Measurements from ENCODE around the gene TRIM47.
"Not testable (repeated sequence)": the region's sequence is repeated elsewhere in the genome, so short reads cannot be mapped to it uniquely, and the experiment has no call there.

The TRIM47 gene

DNA sequence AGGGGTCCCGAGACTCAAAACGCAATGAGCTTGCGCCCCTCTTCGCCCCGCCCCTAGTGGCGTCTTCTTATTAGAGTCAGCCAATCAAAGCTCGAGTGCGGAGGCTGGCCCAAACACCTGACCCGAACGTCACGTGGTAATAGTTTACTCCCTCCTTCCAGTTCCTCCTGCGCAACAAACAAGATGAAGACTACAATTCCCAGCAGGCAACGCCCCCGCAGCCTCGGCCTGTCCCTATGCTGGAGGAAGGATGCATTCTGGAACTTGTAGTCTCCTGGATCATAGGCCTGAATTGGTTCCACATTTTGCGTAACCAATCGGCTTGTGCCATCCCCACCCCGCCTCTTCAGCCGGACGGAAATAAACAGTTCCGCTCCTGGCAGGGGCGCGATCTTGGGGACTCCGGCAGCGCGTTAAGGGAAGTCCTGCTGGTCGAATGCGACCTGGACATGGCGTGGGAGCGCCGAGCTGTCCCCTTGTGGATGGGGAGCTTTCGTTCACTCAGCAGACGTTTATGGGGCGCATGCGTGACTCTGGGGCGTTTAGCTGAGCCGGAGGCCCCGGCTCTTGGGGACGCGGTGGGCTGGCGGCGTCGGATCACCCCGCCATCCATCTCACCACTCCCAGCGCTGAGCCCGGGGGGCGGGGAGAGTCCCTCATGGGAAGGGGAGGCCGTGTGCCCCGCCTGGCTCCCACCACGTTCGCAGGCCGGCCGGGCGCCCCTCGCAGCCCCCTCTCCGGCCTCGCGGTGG lies 22.9 kb downstream of the TRIM47 start, which contains the start of gene WBP2:
Gene WBP2 (minus strand): TSS at position 26 of the 752 bp plus-strand sequence. CDS start 38 bp downstream, outside the sequence.
- peaks cover 0 to 2% (median 0%) of the 10 kb centered on the region in 5 donors for H3K27me3 ChIP-seq (ENCODE audit: control insufficient read depth in 5 of 5, insufficient read depth in 4 of 5, low read length in 5 of 5)
- H3K36me3 ChIP-seq (ENCODE audit: control insufficient read depth in 5 of 5, insufficient read depth in 5 of 5, low read length in 5 of 5) = peaks cover 0 to 13% (median 11%) of the 10 kb centered on the region in 5 donors
- peak within 1 kb of the TSS; percentile 94 for H3K27ac ChIP-seq (ENCODE audit: low read depth, low read length)
- H3K9ac ChIP-seq (ENCODE audit: low read length in 5 of 5) = peak within 1 kb of the TSS; percentile 68 to 96 (median 93)
- H3K9me3 ChIP-seq (ENCODE audit: control insufficient read depth in 5 of 5, low read length in 5 of 5) = no peaks in the 10 kb centered on the region
- H3K4me1 ChIP-seq (ENCODE audit: control insufficient read depth in 5 of 5, insufficient read depth in 5 of 5, low read length in 5 of 5) = peaks cover 13 to 50% (median 39%) of the 10 kb centered on the region in 5 donors
- H3K4me3 ChIP-seq (ENCODE audit: low read depth in 1 of 5, low read length in 5 of 5) = peak within 1 kb of the TSS; percentile 73 to 89 (median 86)

GRCh38 chr17:75854881-75855309 lies 23.5 kb downstream of the TRIM47 start:
- Histone ChIP-seq H3K4me1 (ENCODE audit: control insufficient read depth in 5 of 5, insufficient read depth in 5 of 5, low read length in 5 of 5) (peaks cover 15 to 54% (median 42%) of the 10 kb centered on the region in 5 donors), H3K36me3 (ENCODE audit: control insufficient read depth in 5 of 5, insufficient read depth in 5 of 5, low read length in 5 of 5) (peaks cover 0 to 17% (median 14%) of the 10 kb centered on the region in 5 donors), H3K9me3 (ENCODE audit: control insufficient read depth in 5 of 5, low read length in 5 of 5) (no peaks in the 10 kb centered on the region), H3K4me3 (ENCODE audit: low read depth in 1 of 5, low read length in 5 of 5) (peak overlapping the region; percentile 73 to 89 (median 86)), H3K27ac (ENCODE audit: low read depth, low read length) (peak overlapping the region; percentile 94), H3K27me3 (ENCODE audit: control insufficient read depth in 5 of 5, insufficient read depth in 4 of 5, low read length in 5 of 5) (peaks cover 0 to 2% (median 0%) of the 10 kb centered on the region in 5 donors), H3K9ac (ENCODE audit: low read length in 5 of 5) (peak overlapping the region; percentile 68 to 96 (median 90))

- peaks cover 0 to 24% (median 21%) of the 10 kb centered on the region in 5 donors for H3K36me3 ChIP-seq (ENCODE audit: control insufficient read depth in 5 of 5, insufficient read depth in 5 of 5, low read length in 5 of 5)
- peak overlapping the region; percentile 94 for H3K27ac ChIP-seq (ENCODE audit: low read depth, low read length)
- H3K4me3 ChIP-seq (ENCODE audit: low read depth in 1 of 5, low read length in 5 of 5) = peak overlapping the region; percentile 73 to 89 (median 86)
- H3K9me3 ChIP-seq (ENCODE audit: control insufficient read depth in 5 of 5, low read length in 5 of 5) = no peaks in the 10 kb centered on the region
- peaks cover 0 to 2% (median 0%) of the 10 kb centered on the region in 5 donors for H3K27me3 ChIP-seq (ENCODE audit: control insufficient read depth in 5 of 5, insufficient read depth in 4 of 5, low read length in 5 of 5)
- H3K4me1 ChIP-seq (ENCODE audit: control insufficient read depth in 5 of 5, insufficient read depth in 5 of 5, low read length in 5 of 5) = peaks cover 21 to 61% (median 49%) of the 10 kb centered on the region in 5 donors
- H3K9ac ChIP-seq (ENCODE audit: low read length in 5 of 5) = peak overlapping the region; percentile 68 to 96 (median 90)
These were observed 24.2 kb downstream of the TRIM47 start for GRCh38 chr17:75854101-75854748.

GRCh38 chr17:75853433-75853832 lies 24.9 kb downstream of the TRIM47 start:
- H3K36me3 ChIP-seq (ENCODE audit: control insufficient read depth in 5 of 5, insufficient read depth in 5 of 5, low read length in 5 of 5) = peaks cover 0 to 32% (median 28%) of the 10 kb centered on the region in 5 donors
- H3K9ac ChIP-seq (ENCODE audit: low read length in 5 of 5) = peak overlapping the region; percentile 7 to 71 (median 51)
- no peak overlapping the region for H3K4me3 ChIP-seq (ENCODE audit: low read depth in 1 of 5, low read length in 5 of 5)
- H3K9me3 ChIP-seq (ENCODE audit: control insufficient read depth in 5 of 5, low read length in 5 of 5) = no peaks in the 10 kb centered on the region
- peaks cover 23 to 62% (median 57%) of the 10 kb centered on the region in 5 donors for H3K4me1 ChIP-seq (ENCODE audit: control insufficient read depth in 5 of 5, insufficient read depth in 5 of 5, low read length in 5 of 5)
- H3K27ac ChIP-seq (ENCODE audit: low read depth, low read length) = peak overlapping the region; percentile 94
- peaks cover 0 to 2% (median 0%) of the 10 kb centered on the region in 5 donors for H3K27me3 ChIP-seq (ENCODE audit: control insufficient read depth in 5 of 5, insufficient read depth in 4 of 5, low read length in 5 of 5)

DNA sequence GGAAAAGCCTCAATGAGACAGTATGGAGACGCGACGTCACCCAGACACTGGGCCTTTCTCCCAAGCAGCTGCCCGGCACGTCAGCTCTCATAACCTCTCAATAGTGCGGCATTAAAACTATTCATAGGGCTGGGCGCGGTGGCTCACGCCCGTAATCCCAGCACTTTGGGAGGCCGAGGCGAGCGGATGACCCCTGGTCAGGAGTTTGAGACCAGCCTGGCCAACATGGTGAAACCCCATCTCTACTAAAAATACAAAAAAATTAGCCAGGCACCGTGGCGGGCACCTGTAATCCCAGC lies 26.7 kb downstream of the TRIM47 start:
- Histone ChIP-seq H3K9ac (ENCODE audit: low read length in 5 of 5) (peak overlapping the region in 2 of 5 donors; percentile 10 to 22), H3K27ac (ENCODE audit: low read depth, low read length) (peak overlapping the region; percentile 94), H3K36me3 (ENCODE audit: control insufficient read depth in 5 of 5, insufficient read depth in 5 of 5, low read length in 5 of 5) (peaks cover 0 to 50% (median 46%) of the 10 kb centered on the region in 5 donors), H3K4me1 (ENCODE audit: control insufficient read depth in 5 of 5, insufficient read depth in 5 of 5, low read length in 5 of 5) (peaks cover 27 to 74% (median 68%) of the 10 kb centered on the region in 5 donors)
- H3K27me3 ChIP-seq (ENCODE audit: control insufficient read depth in 5 of 5, insufficient read depth in 4 of 5, low read length in 5 of 5); H3K4me3 ChIP-seq (ENCODE audit: low read depth in 1 of 5, low read length in 5 of 5); H3K9me3 ChIP-seq (ENCODE audit: control insufficient read depth in 5 of 5, low read length in 5 of 5): not testable (repeated sequence)

DNA sequence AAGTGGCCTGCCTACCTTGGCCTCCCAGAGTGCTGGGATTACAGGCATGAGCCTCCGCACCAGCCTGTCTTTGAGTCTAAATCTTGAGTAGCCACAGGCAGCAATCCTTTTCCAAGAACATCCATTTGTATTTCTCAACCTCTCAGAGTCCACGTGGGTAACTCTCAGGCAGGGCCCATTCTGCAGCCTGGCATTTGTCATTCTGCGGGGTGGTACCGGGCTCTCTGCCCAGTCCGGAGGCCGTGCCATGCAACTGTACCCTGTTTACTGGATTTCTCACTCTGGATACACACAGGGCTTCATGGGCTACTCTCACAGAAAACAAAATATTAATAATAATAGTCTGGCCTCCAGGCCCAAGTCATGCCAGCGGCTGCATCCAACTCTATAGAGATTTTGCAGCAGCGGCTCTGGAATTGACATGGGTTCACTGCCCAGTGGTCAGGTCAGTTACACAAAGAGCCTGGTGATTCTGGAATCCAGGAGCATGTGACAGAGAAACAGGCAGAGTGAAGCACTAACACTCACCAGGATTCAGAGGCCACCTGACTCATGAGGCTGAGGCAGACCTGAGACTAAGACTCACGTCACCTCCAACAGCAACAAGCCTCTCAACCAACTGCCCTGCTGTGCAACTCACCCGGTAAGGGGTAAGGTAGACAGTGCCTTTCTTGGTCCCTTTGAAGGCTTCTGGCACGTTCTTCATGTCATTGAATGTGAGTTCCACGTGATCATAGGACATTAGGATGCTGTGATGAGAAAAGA lies 27.3 kb downstream of the TRIM47 start:
- Histone ChIP-seq H3K9ac (ENCODE audit: low read length in 5 of 5) (peak overlapping the region in 2 of 5 donors; percentile 10 to 22), H3K36me3 (ENCODE audit: control insufficient read depth in 5 of 5, insufficient read depth in 5 of 5, low read length in 5 of 5) (peaks cover 0 to 54% (median 50%) of the 10 kb centered on the region in 5 donors), H3K4me3 (ENCODE audit: low read depth in 1 of 5, low read length in 5 of 5) (no peak overlapping the region), H3K9me3 (ENCODE audit: control insufficient read depth in 5 of 5, low read length in 5 of 5) (no peaks in the 10 kb centered on the region), H3K4me1 (ENCODE audit: control insufficient read depth in 5 of 5, insufficient read depth in 5 of 5, low read length in 5 of 5) (peaks cover 28 to 74% (median 67%) of the 10 kb centered on the region in 5 donors), H3K27ac (ENCODE audit: low read depth, low read length) (peak overlapping the region; percentile 94), H3K27me3 (ENCODE audit: control insufficient read depth in 5 of 5, insufficient read depth in 4 of 5, low read length in 5 of 5) (peaks cover 0 to 2% (median 0%) of the 10 kb centered on the region in 5 donors)

- H3K27ac ChIP-seq (ENCODE audit: low read depth, low read length) = peak overlapping the region; percentile 94
- H3K4me3 ChIP-seq (ENCODE audit: low read depth in 1 of 5, low read length in 5 of 5) = no peak overlapping the region
- H3K27me3 ChIP-seq (ENCODE audit: control insufficient read depth in 5 of 5, insufficient read depth in 4 of 5, low read length in 5 of 5) = peaks cover 0 to 2% (median 0%) of the 10 kb centered on the region in 5 donors
- no peaks in the 10 kb centered on the region for H3K9me3 ChIP-seq (ENCODE audit: control insufficient read depth in 5 of 5, low read length in 5 of 5)
- peaks cover 0 to 59% (median 53%) of the 10 kb centered on the region in 5 donors for H3K36me3 ChIP-seq (ENCODE audit: control insufficient read depth in 5 of 5, insufficient read depth in 5 of 5, low read length in 5 of 5)
- peak overlapping the region in 1 of 5 donors; percentile 8 for H3K9ac ChIP-seq (ENCODE audit: low read length in 5 of 5)
- peaks cover 30 to 85% (median 75%) of the 10 kb centered on the region in 5 donors for H3K4me1 ChIP-seq (ENCODE audit: control insufficient read depth in 5 of 5, insufficient read depth in 5 of 5, low read length in 5 of 5)
These were observed 28.7 kb downstream of the TRIM47 start for GRCh38 chr17:75849724-75850123.

GRCh38 chr17:75849279-75849646 lies 29.1 kb downstream of the TRIM47 start:
- Histone ChIP-seq H3K4me3 (ENCODE audit: low read depth in 1 of 5, low read length in 5 of 5) (peak overlapping the region in 1 of 5 donors; percentile 14), H3K9me3 (ENCODE audit: control insufficient read depth in 5 of 5, low read length in 5 of 5) (no peaks in the 10 kb centered on the region), H3K27me3 (ENCODE audit: control insufficient read depth in 5 of 5, insufficient read depth in 4 of 5, low read length in 5 of 5) (peaks cover 0 to 2% (median 0%) of the 10 kb centered on the region in 5 donors), H3K27ac (ENCODE audit: low read depth, low read length) (peak overlapping the region; percentile 94), H3K9ac (ENCODE audit: low read length in 5 of 5) (peak overlapping the region in 1 of 5 donors; percentile 37), H3K36me3 (ENCODE audit: control insufficient read depth in 5 of 5, insufficient read depth in 5 of 5, low read length in 5 of 5) (peaks cover 0 to 59% (median 53%) of the 10 kb centered on the region in 5 donors), H3K4me1 (ENCODE audit: control insufficient read depth in 5 of 5, insufficient read depth in 5 of 5, low read length in 5 of 5) (peaks cover 30 to 81% (median 73%) of the 10 kb centered on the region in 5 donors)

- Histone ChIP-seq H3K36me3 (ENCODE audit: control insufficient read depth in 5 of 5, insufficient read depth in 5 of 5, low read length in 5 of 5) (peaks cover 0 to 59% (median 53%) of the 10 kb centered on the region in 5 donors), H3K4me1 (ENCODE audit: control insufficient read depth in 5 of 5, insufficient read depth in 5 of 5, low read length in 5 of 5) (peaks cover 28 to 76% (median 72%) of the 10 kb centered on the region in 5 donors), H3K27ac (ENCODE audit: low read depth, low read length) (peak overlapping the region; percentile 94)
These were observed 29.7 kb downstream of the TRIM47 start for GRCh38 chr17:75848523-75849278.

More at GRCh38 chr17:75848523-75849278, 29.7 kb downstream of the TRIM47 start:
- H3K9ac ChIP-seq (ENCODE audit: low read length in 5 of 5) = peak overlapping the region in 2 of 5 donors; percentile 32 to 37
- H3K4me3 ChIP-seq (ENCODE audit: low read depth in 1 of 5, low read length in 5 of 5) = peak overlapping the region in 1 of 5 donors; percentile 14
- peaks cover 0 to 2% (median 0%) of the 10 kb centered on the region in 5 donors for H3K27me3 ChIP-seq (ENCODE audit: control insufficient read depth in 5 of 5, insufficient read depth in 4 of 5, low read length in 5 of 5)
- H3K9me3 ChIP-seq (ENCODE audit: control insufficient read depth in 5 of 5, low read length in 5 of 5) = no peaks in the 10 kb centered on the region
